CD4-positive, alpha-beta T cell treated with Interleukin-4 for 4 hours (primary cell): ENCODE data around the gene FUT2.
"Not testable (repeated sequence)": the region's sequence is repeated elsewhere in the genome, so short reads cannot be mapped to it uniquely, and the experiment has no call there.

Experiments used
- DNase-seq: peaks from one replicate; pipeline ENCODE4 v3.0.0-alpha.2; 2020

FUT2 gene

DNA sequence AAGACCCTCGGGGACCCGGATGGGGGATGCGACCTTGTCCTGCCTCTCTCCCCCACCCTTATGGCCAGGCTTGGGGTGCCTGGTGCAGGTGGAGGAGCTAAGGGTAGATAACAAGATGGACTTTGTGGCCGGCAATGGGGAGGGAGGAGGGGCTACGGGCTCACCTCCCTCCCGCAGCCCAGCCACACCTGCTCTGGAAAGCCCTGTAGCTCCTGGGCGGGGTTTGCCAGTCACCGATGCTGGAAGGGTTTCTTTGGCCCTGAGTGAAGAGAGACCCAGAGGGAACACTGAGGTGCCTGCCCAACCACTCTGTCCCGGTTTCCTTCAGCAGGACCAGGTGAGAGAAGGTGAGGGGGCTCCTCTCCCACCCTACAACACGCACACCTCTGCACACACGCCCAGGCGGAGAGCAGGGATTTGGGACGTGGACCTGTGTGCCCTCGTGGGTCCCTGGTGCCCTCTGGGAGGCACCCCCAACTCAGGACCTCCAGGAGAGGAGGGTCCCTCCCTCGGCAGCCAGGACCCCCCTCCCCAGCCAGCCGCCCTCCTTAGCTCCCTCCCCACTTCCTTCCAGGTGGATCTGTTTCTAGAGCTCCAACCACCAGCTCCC lies at the start of gene FUT2:
Gene FUT2, plus strand, starts transcription at position 229 of the 610 bp plus-strand sequence. CDS start 6,986 bp downstream, outside the sequence.
- no peak for DNase-seq

DNA sequence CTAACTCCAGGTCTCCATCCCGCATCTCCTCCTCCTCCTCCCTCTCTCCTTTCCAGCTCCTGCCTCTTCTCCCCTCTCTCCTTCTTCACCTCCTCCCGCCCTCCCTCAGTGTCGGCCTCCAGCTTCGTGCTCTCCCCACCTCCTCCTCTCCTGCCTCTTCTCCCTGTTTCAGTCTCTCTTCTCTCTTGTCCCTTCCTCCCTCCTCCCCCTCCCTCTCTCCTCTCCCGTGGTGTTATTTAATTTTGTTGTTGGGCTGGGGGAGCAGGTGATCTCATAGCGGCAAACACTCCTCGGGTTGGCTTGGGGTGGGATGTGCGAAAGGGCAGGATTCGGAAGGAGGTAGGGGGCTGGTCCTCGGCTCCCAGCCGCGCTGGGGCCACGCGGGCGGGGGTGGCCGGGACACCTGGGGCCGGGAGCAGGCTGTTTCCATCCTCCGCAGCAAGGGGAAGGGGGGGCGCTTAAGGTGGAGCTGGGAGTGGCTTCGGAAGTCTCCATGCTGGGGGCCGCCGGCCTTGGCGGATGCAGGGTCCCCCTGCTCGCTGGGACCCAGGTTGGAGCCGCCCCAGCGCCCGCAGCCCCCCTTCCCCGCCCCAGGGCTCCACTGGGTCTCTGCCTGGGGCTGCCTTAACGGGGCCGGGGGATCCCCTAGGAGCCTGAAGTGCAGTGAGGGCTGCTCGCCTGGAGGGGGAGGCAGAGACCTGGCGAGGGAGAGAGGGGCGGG lies 49.6 kb upstream of the FUT2 start, which contains the start of gene CA11:
Gene CA11, minus strand, starts transcription at position 187 of the 721 bp plus-strand sequence. CDS start 555 bp downstream, outside the sequence.
- DNase-seq: peak; percentile 91

DNA sequence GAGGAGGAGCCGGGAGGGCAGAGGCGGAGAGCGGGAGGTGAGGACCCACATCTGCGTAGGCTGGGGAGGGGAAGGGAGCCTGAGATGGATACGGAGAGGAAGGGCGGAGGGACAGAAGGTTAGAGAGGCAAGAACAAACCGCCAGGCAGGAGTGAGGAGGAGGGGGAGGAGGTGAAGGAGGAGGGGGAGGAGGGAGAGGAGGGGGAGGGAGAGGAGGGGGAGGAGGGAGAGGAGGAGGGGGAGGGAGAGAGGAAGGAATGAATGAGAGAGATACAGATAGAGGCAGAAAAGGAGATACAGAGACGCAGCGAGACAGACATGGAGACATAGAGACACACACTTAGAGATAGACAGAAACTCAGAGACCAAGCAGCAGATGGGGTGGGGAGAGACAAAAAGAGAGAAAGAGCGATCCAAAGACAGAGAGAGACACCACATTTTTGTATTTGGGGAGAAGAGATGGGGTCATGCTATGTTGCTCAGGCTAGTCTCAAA lies 49.0 kb upstream of the FUT2 start:
- DNase-seq: no peak

DNA sequence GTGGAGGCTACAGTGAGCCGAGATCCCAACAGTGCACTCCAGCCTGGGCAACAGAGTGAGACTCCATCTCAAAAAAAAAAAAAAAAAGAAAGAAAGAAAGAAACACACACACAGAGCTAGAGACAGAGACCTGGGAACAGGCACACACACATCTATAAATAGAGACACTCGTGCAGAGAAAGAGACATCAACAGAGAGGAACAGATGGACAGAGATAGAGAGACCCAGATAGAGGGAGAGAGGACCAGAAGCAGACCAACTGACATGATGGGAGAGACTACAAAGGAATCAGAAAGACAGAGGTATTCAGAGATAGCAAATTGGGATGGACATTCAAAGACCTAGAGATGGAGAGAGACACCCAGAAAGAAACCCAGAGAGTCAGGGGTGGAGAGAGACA lies 47.6 kb upstream of the FUT2 start:
- DNase-seq: no peak

DNA sequence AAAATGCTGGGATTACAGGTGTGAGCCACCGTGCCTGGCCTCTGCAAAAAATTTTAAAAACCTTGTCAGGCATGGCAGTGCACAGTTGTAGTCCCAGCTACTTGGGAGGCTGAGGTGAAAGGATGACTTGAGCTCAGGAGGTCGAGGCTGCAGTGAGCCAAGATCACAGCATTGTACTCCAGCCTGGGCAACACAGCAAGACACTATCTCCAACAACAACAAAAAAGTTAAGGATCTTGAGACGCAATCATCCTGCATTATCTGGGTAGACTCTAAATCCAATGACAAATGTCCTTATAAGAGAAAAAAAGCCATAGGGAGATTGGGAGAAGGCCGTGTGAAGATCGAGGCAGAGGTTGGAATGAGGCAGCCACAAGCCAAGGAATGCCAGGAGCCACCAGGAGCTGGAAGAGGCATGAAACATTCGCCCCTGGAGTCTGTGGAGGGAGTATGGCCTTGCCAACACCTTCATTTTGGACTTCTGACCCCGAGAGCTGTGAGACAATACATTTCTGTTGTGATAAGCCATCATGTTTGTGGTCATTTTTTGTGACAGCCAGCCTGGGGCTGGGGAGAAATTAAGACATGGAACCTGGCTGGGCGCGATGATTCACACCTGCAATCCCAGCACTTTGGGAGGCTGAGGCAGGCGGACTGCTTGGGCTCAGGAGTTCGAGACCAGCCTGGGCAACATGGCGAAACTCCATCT lies 44.6 kb upstream of the FUT2 start:
- no peak for DNase-seq

DNA sequence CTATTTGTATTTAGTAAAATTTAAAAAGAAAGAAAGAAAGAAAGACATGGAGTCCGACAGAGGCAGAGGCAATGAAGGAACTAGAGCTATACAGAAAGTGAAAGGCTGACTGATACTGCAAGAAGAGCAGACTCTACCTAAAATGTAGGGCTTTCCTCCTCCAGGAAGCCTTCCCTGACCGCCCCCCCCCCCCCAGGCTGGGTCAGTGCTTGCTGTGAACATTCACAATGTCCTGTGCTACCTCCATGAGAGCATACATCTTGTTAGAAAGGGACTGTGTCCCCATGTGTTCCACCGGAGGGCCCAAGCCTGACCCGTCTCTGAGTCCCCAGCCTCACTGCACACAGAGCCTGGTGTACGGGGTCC lies 44.1 kb upstream of the FUT2 start:
- no peak for DNase-seq

DNA sequence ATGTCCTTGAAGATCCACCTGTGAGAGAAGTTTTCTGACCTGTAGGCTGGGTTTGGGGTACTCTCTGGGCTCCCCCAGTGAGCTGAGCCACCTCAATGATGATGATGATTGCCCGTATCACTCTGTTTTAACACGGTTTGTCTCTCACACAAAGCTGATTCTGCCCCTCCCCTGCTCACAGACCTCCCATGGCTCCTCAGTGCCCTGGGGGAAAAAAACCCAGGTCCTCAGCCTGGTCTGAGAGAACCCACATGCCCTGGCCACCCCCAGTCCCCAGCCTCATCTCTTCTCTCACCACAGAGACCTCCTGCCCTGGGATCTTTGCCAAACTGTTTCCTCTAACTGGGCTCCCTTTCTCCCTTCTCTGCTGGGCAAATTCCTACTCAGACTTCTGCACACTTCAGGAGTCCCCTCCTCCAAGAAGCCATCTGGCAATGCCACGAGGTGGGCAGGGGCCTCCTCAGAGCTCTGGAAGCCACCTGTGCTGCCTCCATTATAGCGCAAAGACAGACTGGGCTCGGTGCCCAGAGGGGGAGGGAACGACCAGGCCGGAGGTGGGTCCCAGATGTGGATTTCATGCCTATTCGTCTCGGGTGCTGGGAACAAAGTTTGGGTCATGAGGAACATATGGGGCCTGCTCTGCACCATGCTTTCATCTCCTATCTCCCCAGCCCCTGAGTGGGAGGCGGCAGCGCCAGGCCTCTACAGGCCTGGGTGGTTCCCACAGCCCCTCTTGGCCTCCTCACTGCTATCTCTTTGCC lies 41.3 kb upstream of the FUT2 start:
- DNase-seq: no peak

DNA sequence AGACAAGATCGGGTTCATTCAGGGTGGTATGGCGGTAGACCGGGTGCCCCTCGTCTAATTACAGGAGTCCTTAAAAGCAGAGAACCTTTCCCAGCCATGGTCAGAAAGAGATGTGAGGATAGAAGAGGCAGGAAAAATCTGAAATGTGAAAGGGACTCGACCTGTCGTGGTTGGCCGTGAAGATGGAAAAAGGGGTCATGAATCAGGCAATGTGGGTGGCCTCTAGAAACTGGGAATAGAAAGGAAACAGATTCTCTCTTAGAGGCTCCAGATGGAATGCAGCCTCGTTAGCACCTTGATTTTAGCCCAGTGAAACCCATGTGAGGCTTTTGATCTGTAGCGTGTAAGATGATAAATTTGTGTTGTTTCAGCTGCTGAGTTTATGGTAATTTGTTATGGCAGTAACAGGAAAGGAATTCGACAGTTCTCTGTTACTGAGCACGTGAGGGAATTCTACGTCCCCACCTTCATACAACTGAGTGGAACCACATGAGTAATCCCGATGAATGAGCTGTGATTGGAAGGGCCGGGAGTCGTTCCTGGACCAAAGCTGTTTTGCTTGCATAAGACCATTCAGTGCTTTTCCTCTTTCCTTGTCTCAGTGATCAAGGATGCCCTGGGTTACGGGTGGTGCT lies 38.8 kb upstream of the FUT2 start:
- DNase-seq: no peak

DNA sequence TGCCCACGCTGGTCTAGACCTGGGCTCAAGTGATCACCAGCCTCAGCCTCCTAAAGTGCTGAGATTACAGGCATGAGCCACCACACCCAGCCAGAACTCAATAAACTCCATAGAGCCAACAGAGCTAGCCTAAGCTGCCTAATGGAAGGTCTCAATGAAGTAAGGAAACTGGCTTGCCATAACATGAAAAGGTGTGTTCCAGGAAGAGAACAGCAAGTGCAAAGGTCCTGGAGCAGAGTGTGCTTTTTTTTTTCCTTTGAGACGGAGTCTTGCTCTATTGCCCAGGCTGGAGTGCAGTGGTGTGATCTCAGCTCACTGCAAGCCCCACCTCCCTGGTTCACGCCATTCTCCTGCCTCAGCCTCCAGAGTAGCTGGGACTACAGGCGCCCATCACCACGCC lies 37.9 kb upstream of the FUT2 start:
- DNase-seq: not testable (repeated sequence)

DNA sequence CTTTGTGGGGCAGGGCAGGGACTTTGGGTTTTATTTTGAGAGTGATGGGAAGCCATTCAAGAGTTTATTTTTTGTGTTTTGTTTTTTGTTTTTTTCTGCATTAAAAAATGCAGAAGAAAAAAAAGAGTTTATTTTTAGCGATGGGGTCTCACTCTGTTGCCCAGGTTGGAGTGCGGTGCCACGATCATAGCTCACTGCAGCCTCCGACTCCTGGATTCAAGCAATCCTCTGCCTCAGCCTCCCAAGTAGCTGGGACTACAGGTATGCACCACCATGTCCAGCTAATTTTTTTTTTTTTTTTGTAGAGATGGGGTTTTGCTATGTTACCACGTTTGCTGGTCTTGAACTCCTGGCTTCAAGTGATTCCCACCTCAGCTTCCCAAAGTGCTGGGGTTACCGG lies 37.3 kb upstream of the FUT2 start:
- no peak for DNase-seq

DNA sequence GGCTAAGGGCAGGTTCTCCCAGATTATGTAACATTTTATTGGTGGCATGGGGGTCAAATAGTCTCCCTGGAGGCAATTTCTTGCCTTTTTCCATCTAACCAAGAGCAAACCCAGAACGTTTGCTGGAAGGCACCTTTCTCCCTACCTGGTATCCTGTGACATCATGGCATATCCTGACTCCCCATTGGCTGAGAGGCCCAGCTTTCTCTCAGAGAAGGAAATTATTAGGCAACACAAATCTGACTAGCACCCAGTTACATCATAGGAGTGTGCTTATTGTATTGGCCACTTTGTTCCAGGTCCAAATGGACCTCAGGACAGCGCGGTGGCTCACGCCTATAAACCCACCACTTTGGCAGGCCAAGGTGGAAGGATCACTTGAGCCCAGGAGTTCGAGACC lies 36.0 kb upstream of the FUT2 start:
- no peak for DNase-seq

DNA sequence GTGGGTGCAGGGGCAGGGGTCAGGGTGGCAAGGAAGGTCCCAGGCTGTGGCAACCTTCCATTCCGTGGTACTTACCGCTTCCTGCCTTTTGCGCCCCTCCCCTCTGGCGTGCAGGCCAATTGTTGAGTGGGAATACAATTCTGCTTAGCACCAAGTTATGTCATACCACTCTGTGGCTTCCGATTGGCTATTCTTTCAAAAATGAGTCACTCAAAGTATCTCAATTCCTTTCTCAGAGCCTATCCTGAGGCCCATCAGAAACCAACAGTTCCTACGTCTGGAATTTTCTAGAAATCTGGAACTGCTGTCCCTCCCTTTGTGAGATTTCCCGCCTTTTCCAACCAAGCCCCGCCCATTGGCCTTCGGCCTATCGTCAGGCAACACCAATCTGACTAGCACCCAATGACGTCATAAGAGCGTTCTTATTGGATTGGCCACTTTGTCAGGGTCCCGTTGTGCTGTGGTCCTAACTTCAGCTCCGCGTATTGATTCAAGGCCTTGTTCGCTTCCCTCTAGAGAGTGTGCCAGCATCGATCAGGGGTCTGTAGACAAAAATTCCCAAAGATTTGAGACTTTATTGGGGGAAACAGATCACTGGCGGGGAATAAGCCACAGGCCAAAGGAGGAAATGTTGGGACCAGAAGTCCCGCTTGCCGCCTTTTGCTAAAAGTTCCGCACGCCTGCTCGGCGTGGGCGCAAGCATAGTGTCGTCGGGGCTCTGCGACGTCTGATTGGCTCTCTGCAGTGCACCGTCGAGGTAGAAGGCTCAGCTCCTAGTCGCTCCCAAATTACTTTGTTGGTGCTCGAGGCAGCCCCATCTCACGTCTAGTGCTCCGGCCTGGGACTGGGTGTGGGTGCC lies 34.7 kb upstream of the FUT2 start:
- DNase-seq: peak; percentile 82

DNA sequence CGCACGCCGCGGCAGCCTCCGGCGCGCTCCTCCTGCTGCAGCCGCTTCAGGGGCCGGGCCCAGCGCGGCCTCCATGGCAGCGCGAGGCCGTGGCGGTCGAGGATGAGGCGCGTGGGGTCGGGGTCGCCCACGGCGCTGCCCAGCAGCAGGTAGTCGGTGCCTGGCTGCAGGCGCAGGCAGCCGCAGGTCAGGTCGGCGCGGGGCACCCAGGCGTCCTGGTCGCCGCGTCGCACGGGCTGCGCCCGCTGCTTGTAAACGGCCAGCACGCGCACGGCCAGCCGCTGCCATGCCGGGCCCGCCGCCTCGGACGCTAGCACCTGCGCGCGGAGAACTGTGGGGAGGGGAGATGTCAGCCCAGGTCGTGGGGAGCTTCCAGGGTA lies 34.1 kb upstream of the FUT2 start:
- DNase-seq: no peak

DNA sequence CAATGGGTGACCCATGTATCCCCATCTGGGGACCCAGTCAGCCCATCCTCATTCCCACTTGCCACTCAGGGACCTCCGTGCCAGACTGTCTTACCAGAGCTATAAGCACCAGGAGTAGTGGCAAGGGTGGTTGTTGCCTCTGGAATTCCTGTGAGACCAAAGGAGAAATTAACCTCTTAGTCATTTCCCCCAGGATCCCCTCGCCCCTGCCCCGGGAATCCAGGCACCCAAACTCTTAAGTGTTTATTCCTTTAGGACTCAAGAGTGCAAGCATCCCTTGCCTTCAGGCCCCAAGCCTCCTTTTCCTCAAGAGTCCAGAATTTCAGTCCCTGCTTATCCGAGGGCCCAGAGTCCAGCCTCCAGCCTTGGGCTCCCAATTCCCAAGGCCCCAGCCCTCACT lies 32.1 kb upstream of the FUT2 start:
- no peak for DNase-seq

DNA sequence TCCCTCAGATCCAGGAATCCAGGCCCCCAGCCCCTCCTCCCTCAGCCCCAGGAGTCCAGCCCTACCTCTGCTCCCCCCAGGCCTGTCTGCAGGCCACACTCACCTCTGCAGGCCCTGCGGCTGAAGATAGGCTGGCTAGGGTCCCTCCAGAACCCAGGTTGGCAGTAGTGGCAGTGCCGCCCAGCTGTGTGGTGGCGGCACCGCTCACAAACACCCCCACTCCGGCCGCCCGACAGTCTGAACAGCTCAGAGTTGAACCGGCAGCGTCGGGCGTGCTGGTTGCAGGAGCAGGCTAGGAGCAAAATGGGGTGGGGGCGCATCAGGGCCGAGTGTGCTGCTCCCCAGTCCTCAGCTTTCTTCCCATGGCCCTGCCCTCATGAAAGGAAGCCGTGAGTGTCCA lies 31.3 kb upstream of the FUT2 start:
- no peak for DNase-seq

DNA sequence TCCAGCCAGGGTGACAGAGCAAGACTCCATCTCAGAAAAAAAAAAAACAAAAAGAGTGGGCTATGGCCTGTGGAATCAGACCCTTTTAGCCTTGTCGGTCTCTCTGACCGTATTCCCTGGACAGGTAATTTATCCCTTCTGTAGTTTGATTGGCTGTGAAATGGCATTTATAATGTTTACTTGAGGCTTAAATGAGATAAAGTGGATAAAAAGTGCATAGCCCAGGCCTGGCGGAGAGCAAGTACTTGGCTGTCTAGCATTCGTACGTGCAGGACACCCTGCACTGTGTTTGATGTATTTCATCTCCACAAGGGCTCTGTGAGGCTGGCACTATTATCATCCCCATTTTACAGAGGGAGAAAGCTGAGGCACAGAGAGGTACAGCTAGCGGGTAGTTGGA lies 30.0 kb upstream of the FUT2 start:
- DNase-seq: no peak

DNA sequence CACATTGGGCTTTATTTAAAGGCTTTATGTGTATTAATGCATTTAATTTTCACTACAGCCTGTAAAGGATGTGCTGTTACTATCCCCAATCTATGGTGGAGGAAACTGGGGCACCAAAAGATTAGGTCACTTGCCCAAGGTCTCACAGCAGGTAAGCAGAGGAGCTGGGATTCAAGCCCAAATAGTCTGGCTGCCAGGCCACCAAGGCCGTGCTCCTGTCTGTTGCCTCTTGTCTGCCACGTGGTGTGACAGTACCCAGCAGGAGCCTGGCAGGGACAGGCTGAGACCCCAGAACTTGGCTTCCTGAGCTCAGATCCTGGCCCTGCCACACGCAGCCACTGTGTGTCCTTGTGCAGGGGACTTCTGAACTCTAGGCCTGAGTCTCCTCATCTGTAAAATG lies 27.4 kb upstream of the FUT2 start:
- DNase-seq: no peak

DNA sequence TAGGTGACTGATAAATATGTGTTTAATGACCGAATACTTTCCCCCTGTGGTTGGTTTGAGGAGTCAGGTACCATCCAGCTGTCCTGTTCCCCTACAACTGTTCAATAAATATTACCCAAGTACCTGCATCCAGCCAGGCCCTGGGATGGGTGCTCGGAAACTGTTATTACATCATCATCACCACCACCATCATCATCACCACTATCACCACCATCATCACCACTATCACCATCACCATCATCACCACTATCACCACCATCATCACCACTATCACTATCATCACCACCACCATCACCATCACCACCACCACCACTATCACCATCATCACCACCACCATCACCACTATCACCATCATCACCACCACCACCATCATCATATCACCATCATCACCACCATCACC lies 27.0 kb upstream of the FUT2 start:
- no peak for DNase-seq

DNA sequence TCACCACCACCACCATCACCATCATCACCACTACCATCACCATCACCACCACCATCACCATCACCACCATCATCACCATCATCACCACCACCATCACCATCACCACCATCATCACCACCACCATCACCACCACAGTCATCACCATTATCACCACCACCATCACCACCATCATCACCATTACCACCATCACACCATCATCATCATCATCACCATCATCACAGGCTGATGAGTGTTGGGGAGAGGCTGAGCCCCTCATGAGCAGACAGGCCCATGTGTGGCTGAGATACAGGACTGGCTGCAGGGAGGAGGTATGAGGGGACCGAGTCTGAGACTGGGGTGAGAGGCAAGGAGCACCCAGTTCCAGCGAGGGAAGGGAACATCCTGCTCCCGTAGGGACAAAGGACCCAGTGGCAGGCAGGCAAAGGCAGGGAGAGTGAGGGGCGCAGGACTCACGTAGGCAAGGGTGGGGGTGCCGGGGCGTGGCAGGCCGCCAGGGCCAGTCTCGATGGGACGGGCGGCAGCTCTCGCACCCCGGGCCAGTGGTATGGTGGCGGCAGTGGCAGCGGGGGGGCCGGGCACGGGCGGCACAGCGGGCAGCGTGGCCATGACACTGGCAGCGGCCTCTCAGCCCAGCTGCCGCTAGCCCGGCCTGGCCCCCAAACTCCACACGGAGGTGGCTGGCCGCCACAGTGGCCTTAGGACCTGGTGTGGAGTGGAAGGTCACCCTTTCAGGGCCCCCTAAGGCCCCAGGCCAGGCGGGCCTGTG lies 25.7 kb upstream of the FUT2 start:
- DNase-seq: no peak

DNA sequence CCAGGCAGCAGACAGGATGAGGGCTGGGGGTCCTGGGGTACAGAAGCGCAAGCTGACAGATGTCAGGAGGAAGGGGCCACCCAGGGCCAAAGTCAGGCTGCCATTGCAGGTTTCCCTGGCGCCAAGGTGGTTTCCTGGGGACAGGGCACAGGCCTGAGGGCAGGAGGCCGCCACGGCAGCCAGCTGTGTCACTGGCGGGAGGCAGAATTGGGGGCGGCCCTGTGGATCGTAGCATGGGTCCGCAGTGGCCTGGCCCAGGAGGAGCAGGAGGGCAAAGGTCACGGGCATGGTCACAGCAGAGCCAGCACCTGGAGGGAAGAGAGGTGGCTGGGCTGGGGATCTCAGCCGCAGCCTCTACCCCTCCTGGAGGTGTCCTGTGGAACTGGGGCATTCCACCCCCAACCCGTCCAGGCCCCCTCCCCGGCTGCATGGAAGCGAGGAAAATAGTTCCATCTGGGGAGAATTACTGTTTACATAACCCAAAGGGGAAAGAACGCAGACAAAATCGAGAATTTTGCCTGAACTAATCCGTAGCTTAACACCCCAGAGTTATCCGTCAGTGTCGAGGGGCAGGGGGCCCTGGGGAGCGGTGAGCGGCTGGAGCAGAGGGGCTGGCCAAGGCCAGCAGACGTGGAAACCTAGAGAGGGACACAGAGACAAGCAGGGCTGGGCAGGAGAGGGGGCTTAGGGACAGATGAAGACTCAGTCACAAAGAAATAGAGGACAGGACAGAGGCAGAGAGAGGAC lies 24.9 kb upstream of the FUT2 start:
- no peak for DNase-seq
